Endothelial cell of umbilical vein (primary cell): ENCODE data around the gene AURKAIP1. TPM values are rescaled to one million over a fixed set of nuclear protein-coding genes. Genes with fewer than 3 reads are reported as not detected.
"Not testable (repeated sequence)": the region's sequence is repeated elsewhere in the genome, so short reads cannot be mapped to it uniquely, and the experiment has no call there.

Source experiments
- BruUV-seq: library from RNA; stranded (reverse); fragments of 400-500 nt; replicated peaks from 2 replicates; lab custom pipeline; 2021; lab: Mats Ljungman, UMichigan
- CTCF ChIA-PET: fragments of 300-600, 350-600 bp; sonication (Branson Sonifier 250); formaldehyde crosslinking; loops from one replicate; lab custom pipeline; 2021; ENCODE audit warnings: antibody characterized with exemption, inconsistent platforms; lab: Charles Lee
- POLR2A ChIA-PET: fragments of 300-600, 350-600 bp; sonication (Branson Sonifier 250); formaldehyde crosslinking; loops from one replicate; lab custom pipeline; 2021; ENCODE audit warnings: antibody characterized with exemption, inconsistent platforms; lab: Charles Lee
- DNase-seq: peaks from one replicate; pipeline ENCODE4 v3.0.0-alpha.2; 2011; ENCODE audit warnings: low read depth, low spot score
- FAIRE-seq: peaks from 2 replicates; lab custom pipeline; 2011; peaks lifted over from hg19 to GRCh38; lab: Jason Lieb, UNC
- H2AFZ ChIP-seq: 2 replicates; pipeline ENCODE4 v1.6.0; 2012; ENCODE audit warnings: low read depth, low read length, control low read depth, inconsistent platforms
- H3K27ac ChIP-seq: 2 replicates; pipeline ENCODE4 v1.5.1; 2011; ENCODE audit warnings: low read depth, mild to moderate bottlenecking, control low read depth, low read length, moderate library complexity; ENCODE audit not compliant: insufficient read depth
- H3K27me3 ChIP-seq, 2 experiments: 2 replicates each; pipeline versions ENCODE4 v1.6.0 to v1.6.1; 2011; ENCODE audit warnings: low read length in 2 of 2, mixed read lengths in 1 of 2; ENCODE audit not compliant: control insufficient read depth in 2 of 2, insufficient read depth in 2 of 2
- H3K36me3 ChIP-seq, 2 experiments: 2 replicates in 1 of 2; 3 replicates in 1 of 2; pipeline ENCODE4 v1.5.1; 2011; ENCODE audit warnings: low read length in 2 of 2, mild to moderate bottlenecking in 1 of 2, moderate library complexity in 1 of 2; ENCODE audit not compliant: control insufficient read depth in 2 of 2, insufficient read depth in 2 of 2; ENCODE audit errors: extremely low read depth in 1 of 2
- H3K4me1 ChIP-seq: 3 replicates; pipeline ENCODE4 v1.5.1; 2011; ENCODE audit warnings: mild to moderate bottlenecking, low read length; ENCODE audit not compliant: control insufficient read depth, insufficient read depth; ENCODE audit errors: extremely low read depth
- H3K4me2 ChIP-seq: 2 replicates; pipeline ENCODE4 v1.6.1; 2011; ENCODE audit warnings: low read length, control low read depth, mixed read lengths; ENCODE audit not compliant: insufficient read depth
- H3K4me3 ChIP-seq, 3 experiments: fragments of 200-600 bp in 1 of 3; sonication (generic), shearing (Covaris generic) in 1 of 3; replicated peaks in 1 of 3; 2 replicates each; pipeline ENCODE4 v1.5.1; 2011 to 2016; ENCODE audit warnings: control low read depth in 3 of 3, low read length in 3 of 3, mild to moderate bottlenecking in 2 of 3, inconsistent platforms in 1 of 3, low read depth in 1 of 3, moderate library complexity in 1 of 3; ENCODE audit not compliant: insufficient read depth in 1 of 3
- H3K79me2 ChIP-seq: 2 replicates; pipeline ENCODE4 v1.6.0; 2012; ENCODE audit warnings: low read length, inconsistent platforms; ENCODE audit not compliant: control insufficient read depth, insufficient read depth
- H3K9ac ChIP-seq: replicated peaks from 2 replicates; pipeline ENCODE3; 2011; ENCODE audit warnings: low read length, control low read depth; ENCODE audit not compliant: insufficient read depth; ENCODE audit errors: extremely low read depth
- H3K9me1 ChIP-seq: replicated peaks from 3 replicates; pipeline ENCODE4 v1.6.0; 2011; ENCODE audit warnings: mild to moderate bottlenecking, low read length; ENCODE audit not compliant: control insufficient read depth, insufficient read depth; ENCODE audit errors: extremely low read depth
- H3K9me3 ChIP-seq: replicated peaks from 2 replicates; pipeline ENCODE4 v1.5.1; 2012; ENCODE audit warnings: low read length, inconsistent platforms; ENCODE audit not compliant: control insufficient read depth, insufficient read depth
- H4K20me1 ChIP-seq: replicated peaks from 2 replicates; pipeline ENCODE3; 2011; ENCODE audit warnings: mild to moderate bottlenecking, low read length; ENCODE audit not compliant: control insufficient read depth, insufficient read depth; ENCODE audit errors: extremely low read depth
- EZH2 ChIP-seq: IDR thresholded peaks from 2 replicates; pipeline ENCODE4 v1.6.1; 2012; ENCODE audit warnings: borderline replicate concordance, low read depth, mild to moderate bottlenecking, moderate library complexity, low read length, inconsistent platforms; ENCODE audit not compliant: severe bottlenecking
- FOS ChIP-seq: IDR thresholded peaks from 2 replicates; pipeline ENCODE4 v1.6.1; 2011; ENCODE audit warnings: mild to moderate bottlenecking, low read length, moderate library complexity, borderline replicate concordance; ENCODE audit not compliant: insufficient read depth
- GATA2 ChIP-seq: IDR thresholded peaks from 2 replicates; pipeline ENCODE4 v1.7.0; 2011; ENCODE audit warnings: low read depth, mild to moderate bottlenecking, moderate library complexity, mixed read lengths, low read length; ENCODE audit not compliant: insufficient read length, insufficient read depth
- JUN ChIP-seq: IDR thresholded peaks from 2 replicates; pipeline ENCODE4 v1.6.1; 2011; ENCODE audit warnings: borderline replicate concordance, low read depth; ENCODE audit not compliant: insufficient read length, insufficient read depth
- MYC ChIP-seq: IDR thresholded peaks from one replicate; pipeline ENCODE4 v1.6.1; 2011; ENCODE audit warnings: mild to moderate bottlenecking, low read depth, low read length
- POLR2A ChIP-seq: IDR thresholded peaks from 2 replicates; pipeline ENCODE4 v1.6.1; 2012; ENCODE audit warnings: low read depth, mild to moderate bottlenecking, control low read depth, low read length
- POLR2AphosphoS5 ChIP-seq: IDR thresholded peaks from 2 replicates; pipeline ENCODE4 v1.6.1; 2012; ENCODE audit warnings: low read depth, mild to moderate bottlenecking, control low read depth, low read length, moderate library complexity; ENCODE audit not compliant: insufficient read depth
- dilution Hi-C: fragments of 300-500 bp; cut with MboI; formaldehyde crosslinking; loops from one replicate; pipeline ENCODE4 v1.15.0; 2019; ENCODE audit warnings: low sequenced_read_pairs; ENCODE audit not compliant: extremely low pct_ligation_motif_present
- intact Hi-C: fragments of 100-400 bp; cut with micrococcal nuclease; formaldehyde crosslinking; loops from one replicate; pipeline ENCODE4 v1.10.0; 2022
- polyA plus RNA-seq, 4 experiments: library from polyadenylated mRNA; depleted of rRNA in 3 of 4; stranded (reverse) in 3 of 4; unstranded in 1 of 4; fragments of >200 nt; gene quantifications; 2 replicates each; pipeline versions ENCODE4 v1.2.1 to v1.2.3, GENCODE V29; 2011 to 2012; ENCODE audit warnings: missing spikeins in 1 of 4
- total RNA-seq: library from RNA; stranded (reverse); gene quantifications from 2 replicates; pipeline ENCODE4 v1.2.3, GENCODE V29; 2021
- TF ChIP-seq, protein P1 (sequence below): IDR thresholded peaks from 2 replicates; pipeline ENCODE4 v1.6.1; 2011; ENCODE audit not compliant: insufficient read depth, insufficient read length
- TF ChIP-seq, protein P2 (sequence below), 2 donors: IDR thresholded peaks; 1 replicate in 1 of 2; 2 replicates in 1 of 2; pipeline ENCODE4 v1.5.1; 2011; ENCODE audit warnings: low read length in 2 of 2, mild to moderate bottlenecking in 2 of 2, moderate library complexity in 2 of 2, control low read depth in 1 of 2, inconsistent platforms in 1 of 2, low read depth in 1 of 2; ENCODE audit not compliant: insufficient read depth in 1 of 2; ENCODE audit errors: extremely low read depth in 1 of 2

Gene AURKAIP1
- total and polyA plus RNA-seq, 2 donors (not counting 3 experiments of a cell fraction or from before 2014, with no cell fraction given) = 73.3 to 151 TPM

DNA sequence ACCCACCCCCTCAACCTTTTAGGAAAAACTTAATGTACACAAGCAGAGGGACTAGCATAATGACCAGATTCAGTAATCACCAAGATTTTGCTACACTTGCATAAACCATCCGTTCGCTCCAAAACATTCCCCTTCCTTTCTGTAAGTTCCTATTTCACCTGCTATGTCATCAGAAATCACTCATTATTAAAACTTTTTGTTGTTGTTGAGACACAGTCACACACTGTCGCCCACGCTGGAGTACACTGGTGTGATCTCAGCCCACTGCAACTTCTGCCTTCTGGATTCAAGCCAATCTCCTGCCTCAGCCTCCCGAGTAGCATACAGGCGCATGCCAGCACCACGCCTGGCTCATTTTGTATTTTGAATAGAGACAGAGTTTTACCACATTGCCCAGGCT is 28.6 kb upstream of the AURKAIP1 start:
- FAIRE-seq (no peak), DNase-seq (no peak)
- no peak overlapping the region for H3K27ac ChIP-seq
- no peak overlapping the region for H3K4me3 ChIP-seq
- no peaks in the 10 kb centered on the region for H3K9me1 ChIP-seq
- peaks cover 9 to 25% of the 10 kb centered on the region in 2 experiments for H3K36me3 ChIP-seq
- dilution Hi-C loops = no loop called here
- H3K9ac ChIP-seq = no peak overlapping the region
- peaks cover 61% of the 10 kb centered on the region for H3K79me2 ChIP-seq
- BruUV-seq = no TSS peak
- H2AFZ ChIP-seq = no peak overlapping the region
- CTCF ChIA-PET = interaction anchor here (2.0 kb wide), 1 partner anchor 36 kb away, joined by 23 read pairs; no protein-coding TSS in a partner anchor
- POLR2A ChIA-PET = no interaction called here
- peaks cover 20% of the 10 kb centered on the region for H3K4me1 ChIP-seq
- H4K20me1 ChIP-seq = no peaks in the 10 kb centered on the region
- H3K27me3 ChIP-seq = no peaks in the 10 kb centered on the region
- H3K9me3 ChIP-seq = no peaks in the 10 kb centered on the region
- H3K4me2 ChIP-seq = no peak overlapping the region
- intact Hi-C loops = no loop called here
- no peak for TF ChIP-seq EZH2
- no peak for TF ChIP-seq POLR2AphosphoS5
- no peak for TF ChIP-seq FOS
- TF ChIP-seq JUN = no peak
- TF ChIP-seq MYC = no peak
- TF ChIP-seq, protein P1, sequence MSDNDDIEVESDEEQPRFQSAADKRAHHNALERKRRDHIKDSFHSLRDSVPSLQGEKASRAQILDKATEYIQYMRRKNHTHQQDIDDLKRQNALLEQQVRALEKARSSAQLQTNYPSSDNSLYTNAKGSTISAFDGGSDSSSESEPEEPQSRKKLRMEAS = no peak
- TF ChIP-seq POLR2A = no peak
- no peak for TF ChIP-seq GATA2
- TF ChIP-seq, protein P2, sequence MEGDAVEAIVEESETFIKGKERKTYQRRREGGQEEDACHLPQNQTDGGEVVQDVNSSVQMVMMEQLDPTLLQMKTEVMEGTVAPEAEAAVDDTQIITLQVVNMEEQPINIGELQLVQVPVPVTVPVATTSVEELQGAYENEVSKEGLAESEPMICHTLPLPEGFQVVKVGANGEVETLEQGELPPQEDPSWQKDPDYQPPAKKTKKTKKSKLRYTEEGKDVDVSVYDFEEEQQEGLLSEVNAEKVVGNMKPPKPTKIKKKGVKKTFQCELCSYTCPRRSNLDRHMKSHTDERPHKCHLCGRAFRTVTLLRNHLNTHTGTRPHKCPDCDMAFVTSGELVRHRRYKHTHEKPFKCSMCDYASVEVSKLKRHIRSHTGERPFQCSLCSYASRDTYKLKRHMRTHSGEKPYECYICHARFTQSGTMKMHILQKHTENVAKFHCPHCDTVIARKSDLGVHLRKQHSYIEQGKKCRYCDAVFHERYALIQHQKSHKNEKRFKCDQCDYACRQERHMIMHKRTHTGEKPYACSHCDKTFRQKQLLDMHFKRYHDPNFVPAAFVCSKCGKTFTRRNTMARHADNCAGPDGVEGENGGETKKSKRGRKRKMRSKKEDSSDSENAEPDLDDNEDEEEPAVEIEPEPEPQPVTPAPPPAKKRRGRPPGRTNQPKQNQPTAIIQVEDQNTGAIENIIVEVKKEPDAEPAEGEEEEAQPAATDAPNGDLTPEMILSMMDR (IDR thresholded peaks at IDR 0.05; ENCODE audit: extremely low read depth in 1 of 2, insufficient read depth in 1 of 2, low read depth in 1 of 2, low read length in 2 of 2) = no peak

DNA sequence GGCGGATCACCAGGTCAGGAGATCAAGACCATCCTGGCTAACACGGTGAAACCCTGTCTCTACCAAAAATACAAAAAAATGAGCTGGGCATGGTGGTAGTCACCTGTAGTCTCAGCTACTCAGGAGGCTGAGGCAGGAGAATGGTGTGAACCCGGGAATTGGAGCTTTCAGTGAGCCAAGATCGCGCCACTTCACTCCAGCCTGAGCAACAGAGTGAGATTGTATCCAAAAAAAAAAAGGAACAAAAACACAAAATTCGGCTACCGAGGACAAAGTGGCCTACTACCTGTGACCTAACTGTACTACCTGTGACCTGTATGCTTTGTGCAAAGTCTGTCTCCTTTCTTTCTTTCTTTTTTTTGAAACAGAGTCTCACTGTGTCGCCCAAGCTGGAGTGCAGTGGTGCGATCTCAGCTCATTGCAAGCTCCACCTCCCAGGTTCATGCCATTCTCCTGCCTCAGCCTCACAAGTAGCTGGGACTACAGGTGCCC is 27.9 kb upstream of the AURKAIP1 start:
- DNase-seq, dilution Hi-C loops, H3K9me1 ChIP-seq, H3K4me3 ChIP-seq, FAIRE-seq, H3K9ac ChIP-seq, H3K27me3 ChIP-seq, H3K27ac ChIP-seq, BruUV-seq, H4K20me1 ChIP-seq, intact Hi-C loops, H3K4me2 ChIP-seq, H3K9me3 ChIP-seq, H2AFZ ChIP-seq: not testable (repeated sequence)
- peaks cover 18% of the 10 kb centered on the region for H3K4me1 ChIP-seq
- H3K36me3 ChIP-seq = peaks cover 9 to 25% of the 10 kb centered on the region in 2 experiments
- ChIA-PET POLR2A (interaction anchor here (0.6 kb wide), 1 partner anchor 97 kb away, joined by 5 read pairs; no protein-coding TSS in a partner anchor), CTCF (interaction anchor here (0.9 to 2.0 kb wide), 9 partner anchors 12 to 102 kb away, joined by 3 to 23 read pairs (median 5); partner anchors contain the start of genes AURKAIP1 and VWA1)
- H3K79me2 ChIP-seq = peaks cover 62% of the 10 kb centered on the region
